ENCODE data around the gene ME3. TPM values are rescaled to one million over a fixed set of nuclear protein-coding genes. Genes with fewer than 3 reads are reported as not detected.

The ME3 gene
- polyA plus RNA-seq, 2 of the 4 experiments (the other 2 are of a cell fraction) = 19.7 to 22.3 TPM

DNA sequence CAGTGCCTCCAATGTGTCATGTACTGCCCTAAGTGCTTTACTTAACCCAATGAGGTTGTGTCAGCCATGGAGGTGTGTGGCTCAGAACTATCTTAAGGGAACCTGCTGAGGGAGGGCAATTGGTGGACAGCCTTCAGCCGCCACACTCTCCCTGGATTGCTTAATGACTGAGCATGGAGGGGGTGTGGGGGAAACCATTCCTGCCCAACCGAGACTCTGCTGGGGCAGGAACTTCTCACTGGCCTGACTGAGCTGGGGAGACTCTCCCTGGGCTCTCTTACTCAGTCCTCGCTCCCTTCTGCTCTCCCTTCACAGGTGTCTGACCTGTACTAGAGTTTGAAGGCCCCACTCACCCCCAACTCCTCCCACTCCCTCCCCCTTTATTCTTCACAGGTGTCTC, 183.0 kb downstream of the ME3 start:
- 94% methylated on average over 3 of the region's 3 CpGs for WGBS (ENCODE audit: missing lambda C conversion rate)

DNA sequence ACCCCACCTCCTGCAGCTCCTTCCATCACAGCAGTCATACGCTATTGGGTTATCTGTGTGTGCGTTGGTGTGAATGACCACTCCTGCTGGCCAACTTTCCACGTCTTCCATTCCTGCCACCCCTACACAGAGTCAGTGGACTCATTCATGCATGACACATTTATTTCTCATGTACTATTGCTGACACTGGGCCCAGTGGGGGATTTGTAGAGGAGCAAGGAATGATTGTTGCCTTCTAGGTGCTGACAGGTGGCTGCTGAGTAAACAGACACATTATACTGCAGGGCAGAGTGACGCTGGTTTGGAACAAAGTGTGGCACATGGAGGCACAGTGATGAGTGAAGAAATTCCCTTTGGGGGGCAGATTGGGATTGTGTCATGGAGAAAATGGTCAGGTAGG, 183.9 kb downstream of the ME3 start:
- ChIA-PET CTCF (no interaction called here), POLR2A (interaction anchor here (1.0 kb wide), 1 partner anchor 36 kb away, joined by 3 read pairs; no protein-coding TSS in a partner anchor)
- H3K4me1 ChIP-seq = peaks cover 41% of the 10 kb centered on the region
- TF ChIP-seq EP300 (IDR thresholded peaks at IDR 0.05) (no peak), JUN (IDR thresholded peaks at IDR 0.05) (no peak), EHMT2 (IDR thresholded peaks at IDR 0.05; ENCODE audit: low read depth) (no peak), SMC3 (IDR thresholded peaks at IDR 0.05) (no peak), RNF2 (IDR thresholded peaks at IDR 0.05; ENCODE audit: borderline replicate concordance, low read depth) (no peak), RARB (CRISPR knock-in tag; IDR thresholded peaks at IDR 0.05) (no peak), RFX5 (IDR thresholded peaks at IDR 0.05) (no peak), TFCP2L1 (CRISPR knock-in tag; IDR thresholded peaks at IDR 0.05) (no peak)
- TF ChIP-seq, protein P1, sequence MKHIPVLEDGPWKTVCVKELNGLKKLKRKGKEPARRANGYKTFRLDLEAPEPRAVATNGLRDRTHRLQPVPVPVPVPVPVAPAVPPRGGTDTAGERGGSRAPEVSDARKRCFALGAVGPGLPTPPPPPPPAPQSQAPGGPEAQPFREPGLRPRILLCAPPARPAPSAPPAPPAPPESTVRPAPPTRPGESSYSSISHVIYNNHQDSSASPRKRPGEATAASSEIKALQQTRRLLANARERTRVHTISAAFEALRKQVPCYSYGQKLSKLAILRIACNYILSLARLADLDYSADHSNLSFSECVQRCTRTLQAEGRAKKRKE (CRISPR knock-in tag; IDR thresholded peaks at IDR 0.05; ENCODE audit: low read depth) = no peak
- TF ChIP-seq, protein P2, sequence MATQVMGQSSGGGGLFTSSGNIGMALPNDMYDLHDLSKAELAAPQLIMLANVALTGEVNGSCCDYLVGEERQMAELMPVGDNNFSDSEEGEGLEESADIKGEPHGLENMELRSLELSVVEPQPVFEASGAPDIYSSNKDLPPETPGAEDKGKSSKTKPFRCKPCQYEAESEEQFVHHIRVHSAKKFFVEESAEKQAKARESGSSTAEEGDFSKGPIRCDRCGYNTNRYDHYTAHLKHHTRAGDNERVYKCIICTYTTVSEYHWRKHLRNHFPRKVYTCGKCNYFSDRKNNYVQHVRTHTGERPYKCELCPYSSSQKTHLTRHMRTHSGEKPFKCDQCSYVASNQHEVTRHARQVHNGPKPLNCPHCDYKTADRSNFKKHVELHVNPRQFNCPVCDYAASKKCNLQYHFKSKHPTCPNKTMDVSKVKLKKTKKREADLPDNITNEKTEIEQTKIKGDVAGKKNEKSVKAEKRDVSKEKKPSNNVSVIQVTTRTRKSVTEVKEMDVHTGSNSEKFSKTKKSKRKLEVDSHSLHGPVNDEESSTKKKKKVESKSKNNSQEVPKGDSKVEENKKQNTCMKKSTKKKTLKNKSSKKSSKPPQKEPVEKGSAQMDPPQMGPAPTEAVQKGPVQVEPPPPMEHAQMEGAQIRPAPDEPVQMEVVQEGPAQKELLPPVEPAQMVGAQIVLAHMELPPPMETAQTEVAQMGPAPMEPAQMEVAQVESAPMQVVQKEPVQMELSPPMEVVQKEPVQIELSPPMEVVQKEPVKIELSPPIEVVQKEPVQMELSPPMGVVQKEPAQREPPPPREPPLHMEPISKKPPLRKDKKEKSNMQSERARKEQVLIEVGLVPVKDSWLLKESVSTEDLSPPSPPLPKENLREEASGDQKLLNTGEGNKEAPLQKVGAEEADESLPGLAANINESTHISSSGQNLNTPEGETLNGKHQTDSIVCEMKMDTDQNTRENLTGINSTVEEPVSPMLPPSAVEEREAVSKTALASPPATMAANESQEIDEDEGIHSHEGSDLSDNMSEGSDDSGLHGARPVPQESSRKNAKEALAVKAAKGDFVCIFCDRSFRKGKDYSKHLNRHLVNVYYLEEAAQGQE (IDR thresholded peaks at IDR 0.05) = no peak
- peak overlapping the region in 1 of 2 experiments; percentile 89; a peak in 3 of 6 replicates for H3K27ac ChIP-seq
- FAIRE-seq (no peak), DNase-seq (ENCODE audit: low read depth in 1 of 2, low spot score in 1 of 2) (no peak), ATAC-seq (no peak)
- 89% methylated on average over 4 of the region's 4 CpGs for whole genome bisulfite sequencing (ENCODE audit: missing lambda C conversion rate)
- no peaks in the 10 kb centered on the region for H3K9me3 ChIP-seq
- no peak overlapping the region for H3K4me3 ChIP-seq
- H3K4me2 ChIP-seq = no peak overlapping the region

More for the DNA sequence above, 183.0 kb downstream of the ME3 start:
- TF ChIP-seq HOXB13 (CRISPR knock-in tag; IDR thresholded peaks at IDR 0.05; ENCODE audit: low read depth) = no peak
- TF ChIP-seq, protein P3, sequence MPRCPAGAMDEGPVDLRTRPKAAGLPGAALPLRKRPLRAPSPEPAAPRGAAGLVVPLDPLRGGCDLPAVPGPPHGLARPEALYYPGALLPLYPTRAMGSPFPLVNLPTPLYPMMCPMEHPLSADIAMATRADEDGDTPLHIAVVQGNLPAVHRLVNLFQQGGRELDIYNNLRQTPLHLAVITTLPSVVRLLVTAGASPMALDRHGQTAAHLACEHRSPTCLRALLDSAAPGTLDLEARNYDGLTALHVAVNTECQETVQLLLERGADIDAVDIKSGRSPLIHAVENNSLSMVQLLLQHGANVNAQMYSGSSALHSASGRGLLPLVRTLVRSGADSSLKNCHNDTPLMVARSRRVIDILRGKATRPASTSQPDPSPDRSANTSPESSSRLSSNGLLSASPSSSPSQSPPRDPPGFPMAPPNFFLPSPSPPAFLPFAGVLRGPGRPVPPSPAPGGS (IDR thresholded peaks at IDR 0.05) = no peak
- TF ChIP-seq, protein P1 (CRISPR knock-in tag; IDR thresholded peaks at IDR 0.05; ENCODE audit: low read depth) = no peak
- TF ChIP-seq MAZ (IDR thresholded peaks at IDR 0.05; ENCODE audit: borderline replicate concordance, low read depth, low read length) = no peak
- no peak for TF ChIP-seq HOXB5 (CRISPR knock-in tag; IDR thresholded peaks at IDR 0.05)
- TF ChIP-seq, protein P4, sequence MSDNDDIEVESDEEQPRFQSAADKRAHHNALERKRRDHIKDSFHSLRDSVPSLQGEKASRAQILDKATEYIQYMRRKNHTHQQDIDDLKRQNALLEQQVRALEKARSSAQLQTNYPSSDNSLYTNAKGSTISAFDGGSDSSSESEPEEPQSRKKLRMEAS (IDR thresholded peaks at IDR 0.05) = no peak
- no peak for TF ChIP-seq JUNB (IDR thresholded peaks at IDR 0.05)
- no peak for TF ChIP-seq RARB (CRISPR knock-in tag; IDR thresholded peaks at IDR 0.05)
- no peak for TF ChIP-seq CBX8 (IDR thresholded peaks at IDR 0.05)
- TF ChIP-seq RAD21 (conservative IDR thresholded peaks at IDR 0.05 in 1 of 2, IDR thresholded peaks at IDR 0.05 in 1 of 2) = no peak
- no peak for TF ChIP-seq RCOR1 (IDR thresholded peaks at IDR 0.05; ENCODE audit: low read depth, low read length)
- TF ChIP-seq HEYL (CRISPR knock-in tag; IDR thresholded peaks at IDR 0.05) = no peak
- TF ChIP-seq EHMT2 (IDR thresholded peaks at IDR 0.05; ENCODE audit: low read depth) = no peak
- TF ChIP-seq EP300 (IDR thresholded peaks at IDR 0.05) = no peak
- TF ChIP-seq ZSCAN20 (CRISPR knock-in tag; IDR thresholded peaks at IDR 0.05) = no peak
- TF ChIP-seq ZFP36 (IDR thresholded peaks at IDR 0.05; ENCODE audit: borderline replicate concordance, partially characterized antibody) = no peak
- TF ChIP-seq POLR2A (IDR thresholded peaks at IDR 0.05; ENCODE audit: low read length) = no peak
- no peak for TF ChIP-seq HDAC2 (IDR thresholded peaks at IDR 0.05)
- TF ChIP-seq, protein P2 (IDR thresholded peaks at IDR 0.05) = no peak
- ChIA-PET POLR2A (no interaction called here), CTCF (interaction anchor here (1.0 kb wide), 1 partner anchor 9 kb away, joined by 3 read pairs; no protein-coding TSS in a partner anchor)
- FAIRE-seq (no peak), ATAC-seq (no peak), DNase-seq (ENCODE audit: low read depth in 1 of 2, low spot score in 1 of 2) (no peak)
- no peak overlapping the region for H3K4me3 ChIP-seq
- no peaks in the 10 kb centered on the region for H3K9me3 ChIP-seq
- no peak overlapping the region for H3K4me2 ChIP-seq
- H3K27ac ChIP-seq = peak overlapping the region in 1 of 2 experiments; percentile 89; a peak in 3 of 6 replicates
- H3K4me1 ChIP-seq = peaks cover 37% of the 10 kb centered on the region

All from A549 (cell line).